Hepatocyte (in vitro differentiated cells): ENCODE measurements around the gene ST3GAL5. TPM values are rescaled to one million over a fixed set of nuclear protein-coding genes. Genes with fewer than 3 reads are reported as not detected.

ENCODE experiments used
- DNase-seq: peaks from one replicate; pipeline ENCODE4 v3.0.0-alpha.2; 2016; ENCODE audit warnings: low spot score
- H2AFZ ChIP-seq: fragments of 200-600 bp; sonication (generic); 2 replicates; pipeline ENCODE4 v1.6.0; 2016; ENCODE audit warnings: antibody characterized with exemption, mild to moderate bottlenecking
- H3K27ac ChIP-seq: fragments of 200-600 bp; sonication (generic); 2 replicates; pipeline ENCODE4 v1.5.1; 2016; ENCODE audit warnings: mild to moderate bottlenecking
- H3K27me3 ChIP-seq: fragments of 200-600 bp; sonication (generic); 2 replicates; pipeline ENCODE4 v1.6.1; 2016
- H3K36me3 ChIP-seq: fragments of 200-600 bp; sonication (generic); replicated peaks from 2 replicates; pipeline ENCODE4 v1.5.1; 2016; ENCODE audit warnings: low read depth; ENCODE audit not compliant: insufficient read depth
- H3K4me1 ChIP-seq: fragments of 200-600 bp; sonication (generic); 2 replicates; pipeline ENCODE4 v1.5.1; 2016; ENCODE audit warnings: mild to moderate bottlenecking, moderate library complexity; ENCODE audit not compliant: insufficient read depth
- H3K4me2 ChIP-seq: fragments of 200-600 bp; sonication (generic); 2 replicates; pipeline ENCODE4 v1.6.0; 2016
- H3K4me3 ChIP-seq: fragments of 200-600 bp; sonication (generic); 2 replicates; pipeline ENCODE4 v1.5.1; 2016; ENCODE audit warnings: mild to moderate bottlenecking
- H3K79me2 ChIP-seq: fragments of 200-600 bp; sonication (generic); 2 replicates; pipeline ENCODE4 v1.6.0; 2017; ENCODE audit warnings: mild to moderate bottlenecking
- H3K9me2 ChIP-seq: fragments of 200-600 bp; sonication (generic); replicated peaks from 2 replicates; pipeline ENCODE4 v1.6.0; 2017; ENCODE audit warnings: mild to moderate bottlenecking; ENCODE audit not compliant: insufficient read depth
- H3K9me3 ChIP-seq: fragments of 200-600 bp; sonication (generic); 2 replicates; pipeline ENCODE4 v1.5.1; 2016; ENCODE audit warnings: low read depth, mild to moderate bottlenecking
- H4K20me1 ChIP-seq: fragments of 200-600 bp; sonication (generic); 2 replicates; pipeline ENCODE4 v1.6.0; 2016; ENCODE audit warnings: mild to moderate bottlenecking; ENCODE audit not compliant: insufficient read depth, poor library complexity, severe bottlenecking
- CTCF ChIP-seq: fragments of 200-600 bp; sonication (generic); IDR thresholded peaks from 2 replicates; pipeline ENCODE4 v1.5.1; 2016; ENCODE audit warnings: antibody characterized with exemption, mild to moderate bottlenecking; ENCODE audit not compliant: poor library complexity
- EZH2 ChIP-seq: fragments of 200-600 bp; sonication (generic); IDR thresholded peaks from 2 replicates; pipeline ENCODE4 v1.6.1; 2016; ENCODE audit warnings: antibody characterized with exemption, mild to moderate bottlenecking, borderline replicate concordance
- EZH2phosphoT487 ChIP-seq: fragments of 200-600 bp; sonication (generic); IDR thresholded peaks from one replicate; pipeline ENCODE4 v1.6.1; 2018; ENCODE audit warnings: antibody characterized with exemption, mild to moderate bottlenecking, low read depth, moderate library complexity; ENCODE audit not compliant: unreplicated experiment, severe bottlenecking
- WGBS: methylation state at CpG from one replicate; pipeline ENCODE4 v1.1.6; 2016; ENCODE audit warnings: low lambda C conversion rate; ENCODE audit errors: missing lambda C conversion rate; 5-methylcytosine and 5-hydroxymethylcytosine counted together
- polyA plus RNA-seq: library from polyadenylated mRNA; unstranded; fragments of >200 nt; fragmentation: Nextera tagmentation; extraction: Ambion mirVana; gene quantifications from 2 replicates; pipeline ENCODE4 v1.2.1, GENCODE V29; 2016
- total RNA-seq: library from RNA; depleted of rRNA; stranded (reverse); fragments of >200 nt; gene quantifications from 2 replicates; pipeline ENCODE4 v1.2.3, GENCODE V29; 2014

ST3GAL5 gene
- total and polyA plus RNA-seq, 2 experiments from 2014 or later = 24.7 to 25.6 TPM

GRCh38 chr2:85872536-85873161 is 16.1 kb downstream of the ST3GAL5 start:
- H3K9me3 ChIP-seq = no peaks in the 10 kb centered on the region
- H3K4me1 ChIP-seq = no peaks in the 10 kb centered on the region
- H2AFZ ChIP-seq = no peak overlapping the region
- DNase-seq = no peak
- H4K20me1 ChIP-seq = no peaks in the 10 kb centered on the region
- WGBS = 89% methylated on average over 16 of the region's 16 CpGs
- no peak overlapping the region for H3K27ac ChIP-seq
- no peaks in the 10 kb centered on the region for H3K9me2 ChIP-seq
- H3K79me2 ChIP-seq = peaks cover 43% of the 10 kb centered on the region
- no peaks in the 10 kb centered on the region for H3K27me3 ChIP-seq
- H3K4me2 ChIP-seq = no peak overlapping the region
- TF ChIP-seq CTCF = no peak
- no peak for TF ChIP-seq EZH2phosphoT487
- TF ChIP-seq EZH2 = no peak
- no peaks in the 10 kb centered on the region for H3K36me3 ChIP-seq
- H3K4me3 ChIP-seq = no peak overlapping the region

GRCh38 chr2:85871494-85872164 is 17.2 kb downstream of the ST3GAL5 start:
- WGBS = 92% methylated on average over 6 of the region's 6 CpGs
- Histone ChIP-seq H2AFZ (no peak overlapping the region), H3K27me3 (no peaks in the 10 kb centered on the region), H4K20me1 (no peaks in the 10 kb centered on the region), H3K9me3 (no peaks in the 10 kb centered on the region), H3K79me2 (peaks cover 44% of the 10 kb centered on the region), H3K27ac (no peak overlapping the region), H3K36me3 (no peaks in the 10 kb centered on the region), H3K4me2 (no peak overlapping the region), H3K4me1 (no peaks in the 10 kb centered on the region), H3K9me2 (no peaks in the 10 kb centered on the region), H3K4me3 (no peak overlapping the region)
- no peak for DNase-seq
- no peak for TF ChIP-seq EZH2phosphoT487
- no peak for TF ChIP-seq CTCF
- no peak for TF ChIP-seq EZH2

DNA sequence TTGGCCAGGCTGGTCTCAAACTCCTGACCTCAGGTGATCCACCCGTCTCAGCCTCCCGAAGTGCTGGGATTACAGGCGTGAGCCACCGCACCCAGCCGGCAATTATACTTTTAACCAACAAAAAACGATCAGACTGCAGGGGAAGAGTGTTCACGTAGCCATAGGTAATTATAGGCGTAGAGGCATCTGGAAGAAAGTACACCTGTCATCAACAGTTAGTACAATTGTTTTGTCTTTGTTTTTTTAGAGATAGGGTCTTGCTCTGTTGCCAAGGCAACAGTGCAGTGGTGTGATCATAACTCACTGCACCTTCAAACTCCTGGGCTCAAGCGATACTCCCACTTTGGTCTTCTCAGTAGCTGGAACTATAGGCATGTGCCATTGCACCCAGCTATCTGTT is 20.0 kb downstream of the ST3GAL5 start:
- Histone ChIP-seq H3K9me3 (no peaks in the 10 kb centered on the region), H3K4me3 (no peak overlapping the region), H3K9me2 (no peaks in the 10 kb centered on the region), H3K27me3 (no peaks in the 10 kb centered on the region), H3K4me1 (no peaks in the 10 kb centered on the region), H3K27ac (no peak overlapping the region), H3K4me2 (no peak overlapping the region), H2AFZ (no peak overlapping the region), H3K36me3 (no peaks in the 10 kb centered on the region), H4K20me1 (no peaks in the 10 kb centered on the region), H3K79me2 (peaks cover 26% of the 10 kb centered on the region)
- 96% methylated on average over 9 of the region's 9 CpGs for WGBS
- DNase-seq = no peak
- TF ChIP-seq EZH2 = no peak
- TF ChIP-seq EZH2phosphoT487 = no peak

GRCh38 chr2:85867556-85868292 is 21.1 kb downstream of the ST3GAL5 start:
- no peak overlapping the region for H3K4me3 ChIP-seq
- no peaks in the 10 kb centered on the region for H3K9me3 ChIP-seq
- no peaks in the 10 kb centered on the region for H3K27me3 ChIP-seq
- TF ChIP-seq EZH2phosphoT487 = no peak
- TF ChIP-seq EZH2 = no peak
- no peak for TF ChIP-seq CTCF
- 90% methylated on average over 11 of the region's 11 CpGs for WGBS
- H3K9me2 ChIP-seq = no peaks in the 10 kb centered on the region
- no peaks in the 10 kb centered on the region for H3K4me1 ChIP-seq
- H4K20me1 ChIP-seq = no peaks in the 10 kb centered on the region
- peaks cover 24% of the 10 kb centered on the region for H3K79me2 ChIP-seq
- H3K4me2 ChIP-seq = no peak overlapping the region
- no peak overlapping the region for H3K27ac ChIP-seq
- no peak for DNase-seq
- no peak overlapping the region for H2AFZ ChIP-seq
- H3K36me3 ChIP-seq = no peaks in the 10 kb centered on the region
